ENCODE measurements around the gene FUOM.

DNA sequence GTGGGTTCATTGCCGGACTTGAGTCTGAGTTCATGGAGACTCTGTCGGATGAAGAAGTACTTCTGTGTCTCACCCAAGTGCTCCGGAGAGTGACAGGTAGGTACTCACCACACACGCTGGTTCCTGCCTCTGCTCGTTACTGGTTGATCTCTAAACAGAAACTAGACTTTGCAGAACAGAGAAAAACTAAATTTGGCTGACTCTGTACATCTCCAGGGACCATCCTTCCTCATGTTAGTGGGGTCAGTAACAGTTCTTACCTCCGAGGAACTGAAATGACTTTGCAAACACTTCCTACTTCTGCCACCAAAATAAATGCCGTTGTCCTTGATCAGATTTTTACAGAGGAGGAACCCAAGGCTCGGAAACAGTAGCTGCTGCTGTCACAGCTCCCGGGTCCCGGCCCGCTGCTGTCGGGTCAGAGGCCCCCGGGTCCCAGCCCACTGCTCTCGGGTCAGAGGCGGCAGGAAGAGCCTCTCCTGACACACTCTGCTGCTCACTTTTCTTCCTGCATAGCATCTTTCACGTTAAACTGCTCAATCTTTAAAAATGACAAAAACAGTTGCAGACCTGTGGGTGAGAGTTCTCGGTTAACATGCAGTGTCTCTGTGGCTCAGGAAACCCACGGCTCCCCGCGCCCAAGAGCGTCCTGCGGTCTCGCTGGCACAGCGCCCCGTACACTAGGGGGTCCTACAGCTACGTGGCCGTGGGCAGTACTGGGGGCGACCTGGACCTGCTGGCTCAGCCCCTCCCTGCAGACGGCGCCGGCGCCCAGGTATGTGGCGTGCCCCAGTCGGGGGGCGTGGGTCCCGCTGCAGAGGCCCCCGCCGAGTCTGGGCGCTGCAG, 31.4 kb upstream of the FUOM start:
- TF ChIP-seq, protein P1, sequence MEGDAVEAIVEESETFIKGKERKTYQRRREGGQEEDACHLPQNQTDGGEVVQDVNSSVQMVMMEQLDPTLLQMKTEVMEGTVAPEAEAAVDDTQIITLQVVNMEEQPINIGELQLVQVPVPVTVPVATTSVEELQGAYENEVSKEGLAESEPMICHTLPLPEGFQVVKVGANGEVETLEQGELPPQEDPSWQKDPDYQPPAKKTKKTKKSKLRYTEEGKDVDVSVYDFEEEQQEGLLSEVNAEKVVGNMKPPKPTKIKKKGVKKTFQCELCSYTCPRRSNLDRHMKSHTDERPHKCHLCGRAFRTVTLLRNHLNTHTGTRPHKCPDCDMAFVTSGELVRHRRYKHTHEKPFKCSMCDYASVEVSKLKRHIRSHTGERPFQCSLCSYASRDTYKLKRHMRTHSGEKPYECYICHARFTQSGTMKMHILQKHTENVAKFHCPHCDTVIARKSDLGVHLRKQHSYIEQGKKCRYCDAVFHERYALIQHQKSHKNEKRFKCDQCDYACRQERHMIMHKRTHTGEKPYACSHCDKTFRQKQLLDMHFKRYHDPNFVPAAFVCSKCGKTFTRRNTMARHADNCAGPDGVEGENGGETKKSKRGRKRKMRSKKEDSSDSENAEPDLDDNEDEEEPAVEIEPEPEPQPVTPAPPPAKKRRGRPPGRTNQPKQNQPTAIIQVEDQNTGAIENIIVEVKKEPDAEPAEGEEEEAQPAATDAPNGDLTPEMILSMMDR (conservative IDR thresholded peaks at IDR 0.05; ENCODE audit: low read depth, low read length) = no peak
- no peak for TF ChIP-seq EZH2 (IDR thresholded peaks at IDR 0.05; ENCODE audit: borderline replicate concordance, low read depth, low read length, poor library complexity, severe bottlenecking)

Measured in A673 (cell line).